NCI-H82 treated with DMSO at 0.1 percent for 48 hours (cell line): ENCODE results near the gene VASN.
A peak's percentile ranks its signal among the peaks of the same experiment; 100 is the strongest.

ENCODE experiments used
- DNase-seq: peaks from one replicate; lab custom pipeline; 2025; ENCODE audit not compliant: unreplicated experiment; lab: John Stamatoyannopoulos, UW

The VASN gene

DNA sequence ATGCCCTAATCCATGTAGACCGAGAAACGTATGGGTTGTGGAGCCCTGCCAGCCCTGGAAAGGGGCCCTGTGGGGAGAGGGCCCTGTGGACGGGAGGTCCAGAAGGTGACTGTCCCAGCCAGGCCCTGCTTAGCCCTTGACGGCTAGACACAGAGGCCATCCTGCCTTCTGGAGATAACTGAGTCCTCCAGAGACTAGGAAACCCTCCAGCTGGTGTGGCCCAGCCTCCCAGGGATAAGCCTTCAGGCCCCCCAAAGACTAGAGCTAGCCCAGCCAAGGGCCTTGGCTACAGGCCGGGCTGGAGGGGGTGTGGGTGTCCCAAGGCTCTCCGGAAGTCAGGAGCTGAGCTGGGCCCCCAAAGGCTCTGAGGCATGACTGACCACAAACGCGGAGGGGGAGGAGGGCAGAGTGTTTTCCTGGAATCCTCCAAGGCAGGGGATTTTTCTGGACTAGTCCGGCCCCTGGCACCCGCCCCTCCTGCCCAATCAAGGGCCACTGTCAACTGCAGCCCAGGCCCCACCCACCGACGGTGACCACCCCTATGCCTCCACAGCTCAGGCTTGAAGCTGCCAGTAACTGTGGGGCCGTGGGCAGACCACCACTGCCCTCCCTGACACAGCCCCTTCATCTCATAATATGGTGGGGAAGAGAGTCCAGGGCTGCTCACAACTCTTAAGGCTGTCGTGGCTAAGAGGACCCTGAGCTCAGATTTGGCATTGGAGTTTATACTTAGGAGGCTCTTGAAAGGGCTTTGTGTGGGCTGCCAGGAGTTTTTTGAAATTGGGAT is 885 bp upstream of the VASN start:
- no peak for DNase-seq

DNA sequence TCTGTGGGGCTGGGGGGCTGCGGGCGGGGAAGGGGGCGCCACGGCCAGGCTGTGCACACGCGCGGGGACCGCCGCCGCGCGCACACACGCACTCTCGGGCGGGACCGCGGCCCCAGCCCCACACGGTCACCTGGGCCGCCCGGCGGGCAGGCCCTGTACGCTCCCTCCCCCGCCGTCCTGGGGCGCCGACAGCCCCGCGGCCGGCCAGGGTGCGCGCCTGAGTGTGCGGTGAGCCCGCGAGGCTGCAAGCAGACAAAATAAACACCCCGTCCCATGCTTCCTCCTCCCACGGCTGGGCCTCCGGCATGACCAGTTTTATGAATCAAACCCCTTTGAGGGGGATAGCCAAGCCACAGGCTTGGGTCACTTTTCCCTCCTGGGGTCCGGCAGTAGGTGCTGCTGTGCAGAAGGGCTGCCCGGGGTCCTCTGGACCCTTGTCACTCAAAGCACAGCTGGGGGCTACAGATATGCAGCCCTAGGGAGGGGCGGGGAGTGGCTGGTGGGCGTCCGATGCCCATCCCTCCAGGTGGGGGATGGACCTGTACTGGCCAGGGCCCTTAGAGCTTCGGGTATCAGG is 441 bp downstream of the VASN start:
- DNase-seq: no peak

GRCh38 chr16:4372578-4373355 is 1.1 kb downstream of the VASN start:
- peak; percentile 55 for DNase-seq

- no peak for DNase-seq
Measured at GRCh38 chr16:4373356-4373908, 1.8 kb downstream of the VASN start.

- no peak for DNase-seq
Measured at GRCh38 chr16:4373909-4374742, 2.5 kb downstream of the VASN start.

DNA sequence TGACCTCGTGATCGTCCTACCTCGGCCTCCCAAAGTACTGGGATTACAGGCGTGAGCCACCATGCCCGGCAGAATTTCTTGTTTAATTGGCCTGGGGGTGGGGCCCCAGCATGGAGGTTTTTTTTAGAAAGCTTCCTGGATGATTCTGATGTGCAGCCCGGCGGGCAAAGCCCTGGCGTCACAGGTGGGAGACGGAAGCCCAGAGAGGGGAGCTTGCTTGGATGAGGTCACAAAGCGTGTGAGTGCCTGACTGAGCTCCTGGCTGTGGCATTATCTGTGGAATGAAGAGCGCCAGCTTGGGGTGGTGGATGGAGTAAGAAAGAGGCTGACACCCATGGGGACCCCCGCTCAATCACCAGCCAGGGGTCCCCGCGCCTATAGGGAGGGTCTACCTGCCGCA is 4.1 kb downstream of the VASN start:
- DNase-seq: no peak

DNA sequence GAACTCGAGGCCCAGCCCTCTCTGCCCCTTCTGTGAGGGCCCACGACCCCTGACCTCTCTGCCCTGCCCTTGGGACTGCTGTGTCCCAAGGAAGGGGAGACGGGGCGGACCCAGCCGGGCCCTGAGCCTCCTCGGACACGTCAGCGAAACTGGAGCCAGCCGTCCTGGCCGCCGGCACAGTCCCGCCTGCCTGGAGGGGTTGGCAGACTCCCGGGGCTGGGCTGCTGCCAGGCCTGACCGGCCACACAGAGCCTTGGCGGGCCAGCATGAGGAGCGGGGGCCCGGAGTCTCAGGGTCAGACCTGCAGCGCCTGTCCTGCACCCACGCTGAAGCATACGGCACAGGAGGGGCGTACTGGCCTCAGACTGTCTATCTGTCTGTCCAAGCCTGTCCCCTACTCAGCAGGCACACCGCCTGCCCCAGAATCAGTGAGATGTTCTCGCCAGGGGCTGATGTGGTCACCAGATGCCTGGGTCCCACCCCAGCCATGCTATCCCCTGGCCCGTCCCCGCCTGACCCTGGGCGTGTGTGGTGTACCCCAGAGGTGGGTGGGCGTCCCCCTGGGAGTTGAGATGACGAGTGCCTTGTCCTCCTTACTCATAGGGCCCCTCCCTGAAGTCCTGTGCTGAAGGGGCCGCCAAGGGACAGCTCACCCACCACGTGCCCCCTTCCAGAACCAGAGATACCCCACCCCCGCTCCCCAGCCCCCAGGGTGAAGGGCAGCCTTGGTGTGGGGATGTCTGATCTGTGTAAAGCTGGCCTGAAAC is 4.7 kb downstream of the VASN start:
- DNase-seq: no peak

- no peak for DNase-seq
Measured at GRCh38 chr16:4376893-4377572, 5.4 kb downstream of the VASN start.

GRCh38 chr16:4377573-4378154 is 6.0 kb downstream of the VASN start:
- no peak for DNase-seq

- DNase-seq: no peak
Measured at GRCh38 chr16:4378161-4378666, 6.6 kb downstream of the VASN start.

GRCh38 chr16:4378999-4379690 is 7.5 kb downstream of the VASN start:
- DNase-seq: no peak

- no peak for DNase-seq
Measured at GRCh38 chr16:4380119-4381063, 8.7 kb downstream of the VASN start.

DNA sequence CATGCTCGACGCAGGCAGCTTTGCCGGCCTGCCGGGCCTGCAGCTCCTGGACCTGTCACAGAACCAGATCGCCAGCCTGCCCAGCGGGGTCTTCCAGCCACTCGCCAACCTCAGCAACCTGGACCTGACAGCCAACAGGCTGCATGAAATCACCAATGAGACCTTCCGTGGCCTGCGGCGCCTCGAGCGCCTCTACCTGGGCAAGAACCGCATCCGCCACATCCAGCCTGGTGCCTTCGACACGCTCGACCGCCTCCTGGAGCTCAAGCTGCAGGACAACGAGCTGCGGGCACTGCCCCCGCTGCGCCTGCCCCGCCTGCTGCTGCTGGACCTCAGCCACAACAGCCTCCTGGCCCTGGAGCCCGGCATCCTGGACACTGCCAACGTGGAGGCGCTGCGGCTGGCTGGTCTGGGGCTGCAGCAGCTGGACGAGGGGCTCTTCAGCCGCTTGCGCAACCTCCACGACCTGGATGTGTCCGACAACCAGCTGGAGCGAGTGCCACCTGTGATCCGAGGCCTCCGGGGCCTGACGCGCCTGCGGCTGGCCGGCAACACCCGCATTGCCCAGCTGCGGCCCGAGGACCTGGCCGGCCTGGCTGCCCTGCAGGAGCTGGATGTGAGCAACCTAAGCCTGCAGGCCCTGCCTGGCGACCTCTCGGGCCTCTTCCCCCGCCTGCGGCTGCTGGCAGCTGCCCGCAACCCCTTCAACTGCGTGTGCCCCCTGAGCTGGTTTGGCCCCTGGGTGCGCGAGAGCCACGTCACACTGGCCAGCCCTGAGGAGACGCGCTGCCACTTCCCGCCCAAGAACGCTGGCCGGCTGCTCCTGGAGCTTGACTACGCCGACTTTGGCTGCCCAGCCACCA is 9.7 kb downstream of the VASN start:
- no peak for DNase-seq

GRCh38 chr16:4381935-4382794 is 10.5 kb downstream of the VASN start:
- DNase-seq: no peak

DNA sequence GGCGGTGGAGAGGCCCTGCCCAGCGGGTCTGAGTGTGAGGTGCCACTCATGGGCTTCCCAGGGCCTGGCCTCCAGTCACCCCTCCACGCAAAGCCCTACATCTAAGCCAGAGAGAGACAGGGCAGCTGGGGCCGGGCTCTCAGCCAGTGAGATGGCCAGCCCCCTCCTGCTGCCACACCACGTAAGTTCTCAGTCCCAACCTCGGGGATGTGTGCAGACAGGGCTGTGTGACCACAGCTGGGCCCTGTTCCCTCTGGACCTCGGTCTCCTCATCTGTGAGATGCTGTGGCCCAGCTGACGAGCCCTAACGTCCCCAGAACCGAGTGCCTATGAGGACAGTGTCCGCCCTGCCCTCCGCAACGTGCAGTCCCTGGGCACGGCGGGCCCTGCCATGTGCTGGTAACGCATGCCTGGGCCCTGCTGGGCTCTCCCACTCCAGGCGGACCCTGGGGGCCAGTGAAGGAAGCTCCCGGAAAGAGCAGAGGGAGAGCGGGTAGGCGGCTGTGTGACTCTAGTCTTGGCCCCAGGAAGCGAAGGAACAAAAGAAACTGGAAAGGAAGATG is 11.2 kb downstream of the VASN start:
- DNase-seq: no peak
